Loucy (cell line): ENCODE measurements around the gene SLC6A12.

ENCODE experiments used
- H2AFZ ChIP-seq: fragments of 200-600 bp; sonication (generic); 2 replicates; pipeline ENCODE4 v1.6.0; 2016; ENCODE audit warnings: antibody characterized with exemption, mild to moderate bottlenecking, low read length, moderate library complexity
- H3F3A ChIP-seq: fragments of 200-600 bp; 2 replicates; pipeline ENCODE4 v1.6.0; 2016; ENCODE audit warnings: antibody characterized with exemption, low read depth, mild to moderate bottlenecking
- H3K27me3 ChIP-seq: fragments of 200-600 bp; sonication (generic); 2 replicates; pipeline ENCODE4 v1.6.1; 2014; ENCODE audit warnings: low read length, mild to moderate bottlenecking; ENCODE audit not compliant: insufficient read depth, poor library complexity, severe bottlenecking
- H3K36me3 ChIP-seq: fragments of 200-600 bp; sonication (generic); 2 replicates; pipeline ENCODE4 v1.6.1; 2016; ENCODE audit warnings: low read length; ENCODE audit not compliant: insufficient read depth
- H3K4me1 ChIP-seq: fragments of 200-600 bp; sonication (generic); 2 replicates; pipeline ENCODE4 v1.5.1; 2014; ENCODE audit warnings: low read length, mild to moderate bottlenecking; ENCODE audit not compliant: insufficient read depth, poor library complexity, severe bottlenecking
- H3K4me2 ChIP-seq: fragments of 200-600 bp; sonication (generic); 2 replicates; pipeline ENCODE4 v1.6.0; 2014; ENCODE audit warnings: antibody characterized with exemption, low read length, low read depth, mild to moderate bottlenecking; ENCODE audit not compliant: poor library complexity, severe bottlenecking
- H3K4me3 ChIP-seq: fragments of 200-600 bp; sonication (generic); 2 replicates; pipeline ENCODE4 v1.5.1; 2014; ENCODE audit warnings: low read length, mild to moderate bottlenecking, mixed read lengths; ENCODE audit not compliant: poor library complexity, severe bottlenecking
- H3K79me2 ChIP-seq: fragments of 200-600 bp; sonication (generic); 2 replicates; pipeline ENCODE4 v1.6.1; 2014; ENCODE audit warnings: low read length; ENCODE audit not compliant: insufficient read depth
- H3K9ac ChIP-seq: fragments of 200-600 bp; sonication (generic); 2 replicates; pipeline ENCODE4 v1.6.0; 2014; ENCODE audit warnings: mild to moderate bottlenecking, low read depth, low read length, moderate library complexity; ENCODE audit not compliant: poor library complexity, severe bottlenecking
- H3K9me2 ChIP-seq: fragments of 200-600 bp; sonication (generic); replicated peaks from 2 replicates; pipeline ENCODE4 v1.6.1; 2016; ENCODE audit warnings: low read depth, low read length, mixed read lengths
- H3K9me3 ChIP-seq: fragments of 200-600 bp; sonication (generic); 2 replicates; pipeline ENCODE4 v1.6.1; 2014; ENCODE audit warnings: mild to moderate bottlenecking, antibody characterized with exemption, low read length, low read depth; ENCODE audit not compliant: insufficient read depth
- H4K20me1 ChIP-seq: fragments of 200-600 bp; sonication (generic); 2 replicates; pipeline ENCODE4 v1.6.0; 2014; ENCODE audit warnings: antibody characterized with exemption, low read length, mild to moderate bottlenecking; ENCODE audit not compliant: insufficient read depth, poor library complexity, severe bottlenecking
- CTCF ChIP-seq: fragments of 200-600 bp; sonication (generic); conservative IDR thresholded peaks from 2 replicates; pipeline ENCODE4 v1.5.1; 2014; ENCODE audit warnings: mild to moderate bottlenecking, antibody characterized with exemption, low read length
- EZH2phosphoT487 ChIP-seq: fragments of 200-600 bp; IDR thresholded peaks from 2 replicates; pipeline ENCODE4 v1.6.1; 2018; ENCODE audit warnings: antibody characterized with exemption, mild to moderate bottlenecking, moderate library complexity, borderline replicate concordance

Gene SLC6A12

GRCh38 chr12:179885-180284 is 34.1 kb downstream of the SLC6A12 start:
- Histone ChIP-seq H3K9ac (peak overlapping the region; percentile 53), H3F3A (no peaks in the 10 kb centered on the region), H3K4me3 (peak overlapping the region; percentile 48), H3K4me2 (peak overlapping the region; percentile 65), H3K4me1 (peaks cover 66% of the 10 kb centered on the region), H3K9me3 (no peaks in the 10 kb centered on the region), H4K20me1 (no peaks in the 10 kb centered on the region), H3K36me3 (no peaks in the 10 kb centered on the region), H3K79me2 (no peaks in the 10 kb centered on the region), H3K27me3 (no peaks in the 10 kb centered on the region), H2AFZ (no peak overlapping the region), H3K9me2 (no peaks in the 10 kb centered on the region)
- TF ChIP-seq EZH2phosphoT487 = no peak

GRCh38 chr12:179131-179884 is 34.6 kb downstream of the SLC6A12 start:
- TF ChIP-seq CTCF = no peak
- no peak for TF ChIP-seq EZH2phosphoT487
- no peaks in the 10 kb centered on the region for H3K27me3 ChIP-seq
- H3K4me1 ChIP-seq = peaks cover 65% of the 10 kb centered on the region
- H3K9ac ChIP-seq = peak overlapping the region; percentile 53
- peak overlapping the region; percentile 65 for H3K4me2 ChIP-seq
- peak overlapping the region; percentile 48 for H3K4me3 ChIP-seq
- H3K79me2 ChIP-seq = no peaks in the 10 kb centered on the region
- no peaks in the 10 kb centered on the region for H3F3A ChIP-seq
- H3K36me3 ChIP-seq = no peaks in the 10 kb centered on the region
- H4K20me1 ChIP-seq = no peaks in the 10 kb centered on the region
- no peaks in the 10 kb centered on the region for H3K9me3 ChIP-seq
- no peak overlapping the region for H2AFZ ChIP-seq
- H3K9me2 ChIP-seq = no peaks in the 10 kb centered on the region

- no peak for TF ChIP-seq EZH2phosphoT487
- peak; percentile 29; the same call in 1 of the 2 replicates for TF ChIP-seq CTCF
- no peaks in the 10 kb centered on the region for H3K27me3 ChIP-seq
- H2AFZ ChIP-seq = no peak overlapping the region
- H3K4me2 ChIP-seq = peak overlapping the region; percentile 65
- peaks cover 69% of the 10 kb centered on the region for H3K4me1 ChIP-seq
- H3K36me3 ChIP-seq = no peaks in the 10 kb centered on the region
- no peaks in the 10 kb centered on the region for H3K9me3 ChIP-seq
- peak overlapping the region; percentile 19 for H3K4me3 ChIP-seq
- no peaks in the 10 kb centered on the region for H3F3A ChIP-seq
- no peaks in the 10 kb centered on the region for H3K9me2 ChIP-seq
- no peaks in the 10 kb centered on the region for H4K20me1 ChIP-seq
- peak overlapping the region; percentile 53 for H3K9ac ChIP-seq
- H3K79me2 ChIP-seq = no peaks in the 10 kb centered on the region
Measured at GRCh38 chr12:178829-179109, 35.2 kb downstream of the SLC6A12 start.
